Smooth muscle cell (in vitro differentiated cells): ENCODE data around the gene RGS2. TPM values are rescaled to one million over a fixed set of nuclear protein-coding genes. Genes with fewer than 3 reads are reported as not detected.

Experiments
- DNase-seq: peaks from one replicate; lab custom pipeline; 2025; ENCODE audit not compliant: unreplicated experiment; lab: John Stamatoyannopoulos, UW
- H2AFZ ChIP-seq: fragments of 200-600 bp; sonication (generic); 2 replicates; pipeline ENCODE4 v1.6.0; 2016; ENCODE audit warnings: antibody characterized with exemption, low read depth, mild to moderate bottlenecking
- H3F3A ChIP-seq: fragments of 200-600 bp; sonication (generic); 2 replicates; pipeline ENCODE4 v1.6.0; 2017; ENCODE audit warnings: antibody characterized with exemption, low read depth
- H3K27ac ChIP-seq: fragments of 200-600 bp; sonication (generic); 2 replicates; pipeline ENCODE4 v1.5.1; 2016; ENCODE audit warnings: low read depth, mild to moderate bottlenecking
- H3K27me3 ChIP-seq: fragments of 200-600 bp; sonication (generic); 2 replicates; pipeline ENCODE4 v1.6.1; 2016; ENCODE audit warnings: low read depth, mild to moderate bottlenecking
- H3K36me3 ChIP-seq: fragments of 200-600 bp; sonication (generic); 2 replicates; pipeline ENCODE4 v1.5.1; 2016; ENCODE audit warnings: low read depth
- H3K4me1 ChIP-seq: fragments of 200-600 bp; sonication (generic); 2 replicates; pipeline ENCODE4 v1.5.1; 2016; ENCODE audit warnings: low read depth
- H3K4me2 ChIP-seq: fragments of 200-600 bp; sonication (generic); 2 replicates; pipeline ENCODE4 v1.6.0; 2016; ENCODE audit warnings: mild to moderate bottlenecking
- H3K4me3 ChIP-seq: fragments of 200-600 bp; sonication (generic); 2 replicates; pipeline ENCODE4 v1.5.1; 2016; ENCODE audit warnings: mild to moderate bottlenecking
- H3K79me2 ChIP-seq: fragments of 200-600 bp; sonication (generic); 2 replicates; pipeline ENCODE4 v1.6.0; 2016; ENCODE audit warnings: low read depth, mild to moderate bottlenecking
- H3K9ac ChIP-seq: fragments of 200-600 bp; sonication (generic); 2 replicates; pipeline ENCODE4 v1.6.0; 2016; ENCODE audit warnings: low read depth
- H3K9me3 ChIP-seq: fragments of 200-600 bp; sonication (generic); replicated peaks from 2 replicates; pipeline ENCODE4 v1.5.1; 2016; ENCODE audit warnings: low read depth
- H4K20me1 ChIP-seq: fragments of 200-600 bp; sonication (generic); 2 replicates; pipeline ENCODE4 v1.6.0; 2016; ENCODE audit warnings: low read depth
- WGBS: methylation state at CpG from one replicate; pipeline ENCODE4 v1.1.7; 2016; ENCODE audit warnings: low lambda C conversion rate; 5-methylcytosine and 5-hydroxymethylcytosine counted together
- polyA plus RNA-seq: library from polyadenylated mRNA; unstranded; fragments of >200 nt; fragmentation: Nextera tagmentation; extraction: Ambion mirVana; gene quantifications from 2 replicates; pipeline ENCODE4 v1.2.1, GENCODE V29; 2016
- total RNA-seq: library from RNA; depleted of rRNA; stranded (reverse); fragments of >200 nt; gene quantifications from 2 replicates; pipeline ENCODE4 v1.2.3, GENCODE V29; 2014
- TF ChIP-seq, protein P1 (sequence below): fragments of 200-600 bp; sonication (generic); IDR thresholded peaks from 2 replicates; pipeline ENCODE4 v1.5.1; 2017; ENCODE audit warnings: borderline replicate concordance, mild to moderate bottlenecking, antibody characterized with exemption; ENCODE audit not compliant: insufficient read depth, poor library complexity, severe bottlenecking

RGS2 gene, protein sequence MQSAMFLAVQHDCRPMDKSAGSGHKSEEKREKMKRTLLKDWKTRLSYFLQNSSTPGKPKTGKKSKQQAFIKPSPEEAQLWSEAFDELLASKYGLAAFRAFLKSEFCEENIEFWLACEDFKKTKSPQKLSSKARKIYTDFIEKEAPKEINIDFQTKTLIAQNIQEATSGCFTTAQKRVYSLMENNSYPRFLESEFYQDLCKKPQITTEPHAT
- total RNA-seq (122 and 136 TPM in 2 replicates), polyA plus RNA-seq (102 and 153 TPM in 2 replicates)

DNA sequence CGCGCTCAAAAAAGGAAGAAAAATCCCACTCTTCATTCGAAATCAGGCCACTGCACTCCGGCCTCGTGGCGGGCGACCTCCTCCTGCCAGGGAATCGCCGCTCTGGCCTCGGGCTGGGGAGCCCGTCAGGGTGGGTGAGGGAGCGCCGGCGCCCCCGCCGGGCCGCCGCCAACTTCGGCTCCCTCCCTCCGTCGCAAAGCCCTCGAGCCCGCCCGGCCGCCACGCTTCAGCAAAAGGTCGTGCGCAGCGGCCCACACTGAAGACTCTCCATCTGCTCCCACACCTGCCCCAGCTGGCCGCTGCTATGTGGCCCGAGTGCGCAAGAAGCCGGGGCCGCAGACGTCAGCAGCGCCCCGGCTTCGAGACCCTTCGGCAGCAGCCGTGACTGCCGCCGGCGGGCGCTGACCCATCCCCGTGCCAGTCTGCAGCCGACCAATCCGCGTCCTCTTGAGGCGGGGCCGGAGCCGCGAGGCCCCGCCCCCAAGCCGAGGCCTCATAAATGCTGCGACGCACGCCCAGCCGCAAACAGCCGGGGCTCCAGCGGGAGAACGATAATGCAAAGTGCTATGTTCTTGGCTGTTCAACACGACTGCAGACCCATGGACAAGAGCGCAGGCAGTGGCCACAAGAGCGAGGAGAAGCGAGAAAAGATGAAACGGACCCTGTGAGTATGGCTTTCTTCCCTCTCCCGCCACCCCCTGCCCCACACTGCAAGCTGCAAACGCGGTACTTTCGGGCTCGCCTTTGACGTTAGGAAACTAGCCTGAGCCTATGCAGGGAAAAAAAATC lies at the start of gene RGS2:
Gene RGS2 (plus strand): TSS at position 522 of the 789 bp plus-strand sequence. CDS start 33 bp downstream, at position 555.
- peaks cover 11% of the 10 kb centered on the region for H3F3A ChIP-seq
- H3K4me2 ChIP-seq, result peak within 1 kb of the TSS; percentile 93
- peaks cover 16% of the 10 kb centered on the region for H3K79me2 ChIP-seq
- peak within 1 kb of the TSS; percentile 92 for H2AFZ ChIP-seq
- TF ChIP-seq, protein P1, sequence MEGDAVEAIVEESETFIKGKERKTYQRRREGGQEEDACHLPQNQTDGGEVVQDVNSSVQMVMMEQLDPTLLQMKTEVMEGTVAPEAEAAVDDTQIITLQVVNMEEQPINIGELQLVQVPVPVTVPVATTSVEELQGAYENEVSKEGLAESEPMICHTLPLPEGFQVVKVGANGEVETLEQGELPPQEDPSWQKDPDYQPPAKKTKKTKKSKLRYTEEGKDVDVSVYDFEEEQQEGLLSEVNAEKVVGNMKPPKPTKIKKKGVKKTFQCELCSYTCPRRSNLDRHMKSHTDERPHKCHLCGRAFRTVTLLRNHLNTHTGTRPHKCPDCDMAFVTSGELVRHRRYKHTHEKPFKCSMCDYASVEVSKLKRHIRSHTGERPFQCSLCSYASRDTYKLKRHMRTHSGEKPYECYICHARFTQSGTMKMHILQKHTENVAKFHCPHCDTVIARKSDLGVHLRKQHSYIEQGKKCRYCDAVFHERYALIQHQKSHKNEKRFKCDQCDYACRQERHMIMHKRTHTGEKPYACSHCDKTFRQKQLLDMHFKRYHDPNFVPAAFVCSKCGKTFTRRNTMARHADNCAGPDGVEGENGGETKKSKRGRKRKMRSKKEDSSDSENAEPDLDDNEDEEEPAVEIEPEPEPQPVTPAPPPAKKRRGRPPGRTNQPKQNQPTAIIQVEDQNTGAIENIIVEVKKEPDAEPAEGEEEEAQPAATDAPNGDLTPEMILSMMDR, result no peak
- H4K20me1 ChIP-seq, result peaks cover 26% of the 10 kb centered on the region
- peak within 1 kb of the TSS; percentile 81 for H3K9ac ChIP-seq
- WGBS, result under 1% methylated on average over 60 of the region's 72 CpGs
- peaks cover 24% of the 10 kb centered on the region for H3K4me1 ChIP-seq
- H3K4me3 ChIP-seq, result peak within 1 kb of the TSS; percentile 75
- peak; percentile 72 for DNase-seq
- H3K27ac ChIP-seq, result peak within 1 kb of the TSS; percentile 85
- H3K27me3 ChIP-seq, result no peaks in the 10 kb centered on the region
- H3K36me3 ChIP-seq, result no peaks in the 10 kb centered on the region
- no peaks in the 10 kb centered on the region for H3K9me3 ChIP-seq

DNA sequence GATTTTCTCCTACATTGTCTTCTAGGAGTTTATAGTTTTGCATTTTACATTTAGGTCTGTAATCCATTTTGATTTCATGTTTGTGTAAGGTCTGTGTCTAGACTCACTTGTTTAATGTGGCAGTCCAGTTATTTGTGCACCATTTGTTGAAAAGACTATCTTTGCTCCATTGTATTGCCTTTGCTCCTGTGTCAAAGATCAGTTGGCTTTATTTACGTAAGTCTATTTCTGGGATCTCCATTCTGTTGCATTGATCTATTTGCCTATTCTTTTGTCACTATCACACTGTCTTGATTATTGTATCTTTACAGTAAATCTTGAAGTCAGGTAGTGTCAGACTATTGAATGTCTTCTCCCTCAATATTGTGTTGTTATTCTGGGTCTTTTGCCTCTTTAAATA lies 49.7 kb upstream of the RGS2 start:
- no peaks in the 10 kb centered on the region for H3K27me3 ChIP-seq
- DNase-seq, result no peak
- H3K4me3 ChIP-seq, result no peak overlapping the region
- WGBS, result 93% methylated on average over 1 of the region's 1 CpG
- H3K9ac ChIP-seq, result no peak overlapping the region
- H3K79me2 ChIP-seq, result no peaks in the 10 kb centered on the region
- TF ChIP-seq, protein P1, result no peak
- no peak overlapping the region for H3K4me2 ChIP-seq
- H2AFZ ChIP-seq, result no peak overlapping the region
- no peaks in the 10 kb centered on the region for H3K4me1 ChIP-seq
- H4K20me1 ChIP-seq, result no peaks in the 10 kb centered on the region
- no peaks in the 10 kb centered on the region for H3K36me3 ChIP-seq
- no peaks in the 10 kb centered on the region for H3K9me3 ChIP-seq
- peaks cover 10% of the 10 kb centered on the region for H3F3A ChIP-seq
- H3K27ac ChIP-seq, result no peak overlapping the region

DNA sequence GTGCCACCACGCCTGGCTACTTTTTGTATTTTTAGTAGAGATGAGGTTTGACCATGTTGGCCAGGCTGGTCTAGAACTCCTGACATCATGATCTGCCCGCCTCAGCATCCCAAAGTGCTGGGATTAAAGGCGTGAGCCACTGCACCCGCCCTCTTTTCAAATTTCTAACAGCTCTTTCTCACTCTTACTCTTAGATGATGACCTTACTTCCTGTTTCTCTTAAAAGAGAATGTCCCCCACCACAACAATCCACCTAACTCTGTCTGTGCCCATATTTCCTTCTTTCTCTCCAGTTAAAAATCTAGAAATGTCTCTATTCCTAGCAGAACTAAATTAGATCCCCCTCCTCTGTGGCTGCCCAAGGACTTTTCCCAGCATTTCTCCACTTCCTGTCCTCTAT lies 46.6 kb upstream of the RGS2 start:
- TF ChIP-seq, protein P1, result no peak
- WGBS, result 95% methylated on average over 4 of the region's 4 CpGs
- H3K27ac ChIP-seq, result peak overlapping the region; percentile 91

More for the DNA sequence above, 46.6 kb upstream of the RGS2 start:
- DNase-seq, result no peak
- Histone ChIP-seq H3K4me1 (peaks cover 3% of the 10 kb centered on the region), H4K20me1 (no peaks in the 10 kb centered on the region), H3K4me3 (no peak overlapping the region), H3K27me3 (no peaks in the 10 kb centered on the region), H3K36me3 (no peaks in the 10 kb centered on the region), H3F3A (peaks cover 10% of the 10 kb centered on the region), H3K9me3 (no peaks in the 10 kb centered on the region), H3K79me2 (no peaks in the 10 kb centered on the region), H2AFZ (no peak overlapping the region), H3K4me2 (peak overlapping the region; percentile 89), H3K9ac (no peak overlapping the region)
